ENCODE results near the gene ADH7.
A peak's percentile ranks its signal among the peaks of the same experiment; 100 is the strongest.

ADH7 gene

GRCh38 chr4:99471349-99471748, 36.2 kb upstream of the ADH7 start:
- no peaks in the 10 kb centered on the region for H3K4me1 ChIP-seq (ENCODE audit: control insufficient read depth in 1 of 2, insufficient read depth in 2 of 2, low read length in 2 of 2)
- H2AK5ac ChIP-seq (ENCODE audit: low read length) = no peak overlapping the region
- no peak overlapping the region for H4K12ac ChIP-seq (ENCODE audit: low read depth, low read length)
- no peak overlapping the region for H3K27ac ChIP-seq (ENCODE audit: low read depth, low read length)
- H3K4me3 ChIP-seq (ENCODE audit: low read depth, low read length) = no peak overlapping the region
- no peak overlapping the region for H4K91ac ChIP-seq (ENCODE audit: low read depth, low read length)
- no peak overlapping the region for H3K23ac ChIP-seq (ENCODE audit: low read length)
- no peak overlapping the region for H3K4me2 ChIP-seq (ENCODE audit: low read length)
- no peak overlapping the region for H4K8ac ChIP-seq (ENCODE audit: low read depth, low read length)
- no peaks in the 10 kb centered on the region for H3K79me1 ChIP-seq (ENCODE audit: low read length)
- no peak overlapping the region for H3K4ac ChIP-seq (ENCODE audit: low read depth, low read length)
- no peak overlapping the region for H2BK12ac ChIP-seq (ENCODE audit: low read length)
- H2AFZ ChIP-seq (ENCODE audit: insufficient read depth, low read length, poor library complexity) = no peak overlapping the region
- no peak overlapping the region for H3K9ac ChIP-seq (ENCODE audit: low read length)
- H3K27me3 ChIP-seq (ENCODE audit: insufficient read depth, low read length) = no peaks in the 10 kb centered on the region
- H3K9me3 ChIP-seq (ENCODE audit: insufficient read depth, low read depth, low read length) = no peaks in the 10 kb centered on the region
- H2BK5ac ChIP-seq (ENCODE audit: low read depth, low read length, poor library complexity) = no peak overlapping the region
- H2BK120ac ChIP-seq (ENCODE audit: insufficient read depth, low read length, poor library complexity) = no peak overlapping the region
- H3K36me3 ChIP-seq (ENCODE audit: control insufficient read depth in 1 of 2, insufficient read depth in 2 of 2, low read length in 2 of 2) = no peaks in the 10 kb centered on the region
- H3K18ac ChIP-seq (ENCODE audit: low read length) = no peak overlapping the region
- no peaks in the 10 kb centered on the region for H3K79me2 ChIP-seq (ENCODE audit: control insufficient read depth, insufficient read depth, low read length, poor library complexity)
- H3K14ac ChIP-seq (ENCODE audit: low read length) = no peak overlapping the region
- no peak for DNase-seq

- Histone ChIP-seq H4K8ac (ENCODE audit: low read depth, low read length) (no peak overlapping the region), H3K23ac (ENCODE audit: low read length) (no peak overlapping the region), H3K27ac (ENCODE audit: low read depth, low read length) (no peak overlapping the region), H2AFZ (ENCODE audit: insufficient read depth, low read length, poor library complexity) (no peak overlapping the region), H2AK5ac (ENCODE audit: low read length) (no peak overlapping the region), H3K36me3 (ENCODE audit: control insufficient read depth in 1 of 2, insufficient read depth in 2 of 2, low read length in 2 of 2) (no peaks in the 10 kb centered on the region), H3K79me1 (ENCODE audit: low read length) (no peaks in the 10 kb centered on the region), H3K4me2 (ENCODE audit: low read length) (no peak overlapping the region), H3K4me1 (ENCODE audit: control insufficient read depth in 1 of 2, insufficient read depth in 2 of 2, low read length in 2 of 2) (no peaks in the 10 kb centered on the region), H2BK5ac (ENCODE audit: low read depth, low read length, poor library complexity) (no peak overlapping the region), H4K91ac (ENCODE audit: low read depth, low read length) (no peak overlapping the region), H3K27me3 (ENCODE audit: insufficient read depth, low read length) (no peaks in the 10 kb centered on the region), H3K4ac (ENCODE audit: low read depth, low read length) (no peak overlapping the region), H3K4me3 (ENCODE audit: low read depth, low read length) (no peak overlapping the region), H2BK12ac (ENCODE audit: low read length) (no peak overlapping the region), H3K9ac (ENCODE audit: low read length) (no peak overlapping the region), H3K79me2 (ENCODE audit: control insufficient read depth, insufficient read depth, low read length, poor library complexity) (no peaks in the 10 kb centered on the region), H4K12ac (ENCODE audit: low read depth, low read length) (no peak overlapping the region), H3K14ac (ENCODE audit: low read length) (no peak overlapping the region), H2BK120ac (ENCODE audit: insufficient read depth, low read length, poor library complexity) (no peak overlapping the region), H3K9me3 (ENCODE audit: insufficient read depth, low read depth, low read length) (no peaks in the 10 kb centered on the region), H3K18ac (ENCODE audit: low read length) (no peak overlapping the region)
- no CpG with 5 or more reads among the region's 1 CpG for WGBS (ENCODE audit: extremely low coverage, insufficient coverage, insufficient read length)
- no peak for DNase-seq
These were observed 33.7 kb upstream of the ADH7 start for GRCh38 chr4:99468889-99469288.

DNA sequence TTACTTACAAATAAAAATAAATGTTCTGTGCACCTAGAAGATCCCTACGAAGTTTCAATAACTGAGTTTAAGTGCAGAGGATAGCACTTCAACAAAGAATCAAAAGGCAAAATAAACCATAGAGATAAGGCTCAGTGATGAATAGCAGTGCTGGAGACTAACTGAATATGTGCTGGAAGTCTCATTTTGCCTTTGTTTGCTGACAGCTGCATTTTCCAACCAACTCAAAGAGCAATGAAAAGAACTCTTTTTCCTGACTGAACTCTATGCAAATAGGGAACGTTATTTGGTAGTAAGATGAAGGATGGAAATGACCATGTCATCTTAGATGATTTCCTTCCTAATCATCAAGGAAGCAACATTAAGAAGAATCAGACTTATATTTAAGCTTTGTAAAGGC, 32.7 kb upstream of the ADH7 start:
- WGBS (ENCODE audit: extremely low coverage, insufficient coverage, insufficient read length) = no CpG with 5 or more reads among the region's 2 CpGs
- no peak overlapping the region for H2BK120ac ChIP-seq (ENCODE audit: insufficient read depth, low read length, poor library complexity)
- no peak overlapping the region for H3K18ac ChIP-seq (ENCODE audit: low read length)
- no peak overlapping the region for H2AFZ ChIP-seq (ENCODE audit: insufficient read depth, low read length, poor library complexity)
- H2BK5ac ChIP-seq (ENCODE audit: low read depth, low read length, poor library complexity) = no peak overlapping the region
- H3K4me3 ChIP-seq (ENCODE audit: low read depth, low read length) = no peak overlapping the region
- H3K36me3 ChIP-seq (ENCODE audit: control insufficient read depth in 1 of 2, insufficient read depth in 2 of 2, low read length in 2 of 2) = no peaks in the 10 kb centered on the region
- no peak overlapping the region for H3K27ac ChIP-seq (ENCODE audit: low read depth, low read length)
- H3K9ac ChIP-seq (ENCODE audit: low read length) = no peak overlapping the region
- H3K9me3 ChIP-seq (ENCODE audit: insufficient read depth, low read depth, low read length) = no peaks in the 10 kb centered on the region
- no peak overlapping the region for H2AK5ac ChIP-seq (ENCODE audit: low read length)
- no peak overlapping the region for H4K8ac ChIP-seq (ENCODE audit: low read depth, low read length)
- no peak overlapping the region for H4K12ac ChIP-seq (ENCODE audit: low read depth, low read length)
- H3K27me3 ChIP-seq (ENCODE audit: insufficient read depth, low read length) = no peaks in the 10 kb centered on the region
- H3K79me1 ChIP-seq (ENCODE audit: low read length) = no peaks in the 10 kb centered on the region
- H3K79me2 ChIP-seq (ENCODE audit: control insufficient read depth, insufficient read depth, low read length, poor library complexity) = no peaks in the 10 kb centered on the region
- no peak overlapping the region for H3K14ac ChIP-seq (ENCODE audit: low read length)
- no peak overlapping the region for H3K4ac ChIP-seq (ENCODE audit: low read depth, low read length)
- no peaks in the 10 kb centered on the region for H3K4me1 ChIP-seq (ENCODE audit: control insufficient read depth in 1 of 2, insufficient read depth in 2 of 2, low read length in 2 of 2)
- DNase-seq = no peak
- H3K4me2 ChIP-seq (ENCODE audit: low read length) = no peak overlapping the region
- no peak overlapping the region for H4K91ac ChIP-seq (ENCODE audit: low read depth, low read length)
- H3K23ac ChIP-seq (ENCODE audit: low read length) = no peak overlapping the region
- H2BK12ac ChIP-seq (ENCODE audit: low read length) = no peak overlapping the region

GRCh38 chr4:99463566-99463965, 28.4 kb upstream of the ADH7 start:
- no peak overlapping the region for H2AK5ac ChIP-seq (ENCODE audit: low read length)
- H3K4me3 ChIP-seq (ENCODE audit: low read depth, low read length) = no peak overlapping the region
- H3K9me3 ChIP-seq (ENCODE audit: insufficient read depth, low read depth, low read length) = no peaks in the 10 kb centered on the region
- H2AFZ ChIP-seq (ENCODE audit: insufficient read depth, low read length, poor library complexity) = no peak overlapping the region
- DNase-seq = peak in 1 of 2 donors; percentile 45
- no peak overlapping the region for H2BK12ac ChIP-seq (ENCODE audit: low read length)
- no peak overlapping the region for H3K4ac ChIP-seq (ENCODE audit: low read depth, low read length)
- H3K27me3 ChIP-seq (ENCODE audit: insufficient read depth, low read length) = no peaks in the 10 kb centered on the region
- H4K8ac ChIP-seq (ENCODE audit: low read depth, low read length) = no peak overlapping the region
- peaks cover 7 to 9% of the 10 kb centered on the region in 2 experiments for H3K4me1 ChIP-seq (ENCODE audit: control insufficient read depth in 1 of 2, insufficient read depth in 2 of 2, low read length in 2 of 2)
- no peak overlapping the region for H3K27ac ChIP-seq (ENCODE audit: low read depth, low read length)
- H3K9ac ChIP-seq (ENCODE audit: low read length) = no peak overlapping the region
- H2BK5ac ChIP-seq (ENCODE audit: low read depth, low read length, poor library complexity) = no peak overlapping the region
- no CpG with 5 or more reads among the region's 2 CpGs for WGBS (ENCODE audit: extremely low coverage, insufficient coverage, insufficient read length)
- no peak overlapping the region for H3K4me2 ChIP-seq (ENCODE audit: low read length)
- no peak overlapping the region for H3K14ac ChIP-seq (ENCODE audit: low read length)
- H4K91ac ChIP-seq (ENCODE audit: low read depth, low read length) = no peak overlapping the region
- peaks cover 0 to 1% of the 10 kb centered on the region in 2 experiments for H3K36me3 ChIP-seq (ENCODE audit: control insufficient read depth in 1 of 2, insufficient read depth in 2 of 2, low read length in 2 of 2)
- no peak overlapping the region for H3K18ac ChIP-seq (ENCODE audit: low read length)
- H3K79me1 ChIP-seq (ENCODE audit: low read length) = peaks cover 14% of the 10 kb centered on the region
- H3K23ac ChIP-seq (ENCODE audit: low read length) = no peak overlapping the region
- no peak overlapping the region for H4K12ac ChIP-seq (ENCODE audit: low read depth, low read length)
- no peak overlapping the region for H2BK120ac ChIP-seq (ENCODE audit: insufficient read depth, low read length, poor library complexity)
- H3K79me2 ChIP-seq (ENCODE audit: control insufficient read depth, insufficient read depth, low read length, poor library complexity) = no peaks in the 10 kb centered on the region

All from trophoblast cell (in vitro differentiated cells and primary cell).